ENCODE data around the gene ZNF503. TPM values are rescaled to one million over a fixed set of nuclear protein-coding genes. Genes with fewer than 3 reads are reported as not detected.

Gene ZNF503
- polyA plus RNA-seq, 2 of the 4 experiments (the other 2 are of a cell fraction) = 0.54 to 12.8 TPM

GRCh38 chr10:75443362-75443761, 41.8 kb upstream of the ZNF503 start:
- no peak overlapping the region for H3K27ac ChIP-seq
- no peak for FAIRE-seq
- no peak overlapping the region for H3K4me3 ChIP-seq
- ChIA-PET POLR2A (no interaction called here), CTCF (no interaction called here)
- 81% methylated on average over 2 of the region's 2 CpGs for WGBS (ENCODE audit: missing lambda C conversion rate)
- peaks cover 30% of the 10 kb centered on the region for H3K9me3 ChIP-seq
- no peak overlapping the region for H3K4me2 ChIP-seq
- H3K4me1 ChIP-seq = no peaks in the 10 kb centered on the region
- DNase-seq (ENCODE audit: low read depth in 1 of 2, low spot score in 1 of 2) = no peak
- no peak for ATAC-seq
- TF ChIP-seq POLR2A (IDR thresholded peaks at IDR 0.05; ENCODE audit: low read length) = no peak
- TF ChIP-seq HOXB5 (CRISPR knock-in tag; IDR thresholded peaks at IDR 0.05) = no peak
- no peak for TF ChIP-seq ESRRA (IDR thresholded peaks at IDR 0.05; ENCODE audit: borderline replicate concordance, low read length)
- no peak for TF ChIP-seq RAD21 (conservative IDR thresholded peaks at IDR 0.05 in 1 of 2, IDR thresholded peaks at IDR 0.05 in 1 of 2)
- TF ChIP-seq FOSL2 (IDR thresholded peaks at IDR 0.05) = no peak
- no peak for TF ChIP-seq FOSL2 (CRISPR knock-in tag; IDR thresholded peaks at IDR 0.05)
- TF ChIP-seq GATA3 (IDR thresholded peaks at IDR 0.05; ENCODE audit: borderline replicate concordance) = no peak
- TF ChIP-seq MAFK (IDR thresholded peaks at IDR 0.05; ENCODE audit: partially characterized antibody) = no peak
- no peak for TF ChIP-seq RNF2 (IDR thresholded peaks at IDR 0.05; ENCODE audit: borderline replicate concordance, low read depth)
- TF ChIP-seq ZFP36 (IDR thresholded peaks at IDR 0.05; ENCODE audit: borderline replicate concordance, partially characterized antibody) = no peak
- TF ChIP-seq ZSCAN20 (CRISPR knock-in tag; IDR thresholded peaks at IDR 0.05) = no peak
- no peak for TF ChIP-seq HES2 (IDR thresholded peaks at IDR 0.05)
- TF ChIP-seq, protein P1, sequence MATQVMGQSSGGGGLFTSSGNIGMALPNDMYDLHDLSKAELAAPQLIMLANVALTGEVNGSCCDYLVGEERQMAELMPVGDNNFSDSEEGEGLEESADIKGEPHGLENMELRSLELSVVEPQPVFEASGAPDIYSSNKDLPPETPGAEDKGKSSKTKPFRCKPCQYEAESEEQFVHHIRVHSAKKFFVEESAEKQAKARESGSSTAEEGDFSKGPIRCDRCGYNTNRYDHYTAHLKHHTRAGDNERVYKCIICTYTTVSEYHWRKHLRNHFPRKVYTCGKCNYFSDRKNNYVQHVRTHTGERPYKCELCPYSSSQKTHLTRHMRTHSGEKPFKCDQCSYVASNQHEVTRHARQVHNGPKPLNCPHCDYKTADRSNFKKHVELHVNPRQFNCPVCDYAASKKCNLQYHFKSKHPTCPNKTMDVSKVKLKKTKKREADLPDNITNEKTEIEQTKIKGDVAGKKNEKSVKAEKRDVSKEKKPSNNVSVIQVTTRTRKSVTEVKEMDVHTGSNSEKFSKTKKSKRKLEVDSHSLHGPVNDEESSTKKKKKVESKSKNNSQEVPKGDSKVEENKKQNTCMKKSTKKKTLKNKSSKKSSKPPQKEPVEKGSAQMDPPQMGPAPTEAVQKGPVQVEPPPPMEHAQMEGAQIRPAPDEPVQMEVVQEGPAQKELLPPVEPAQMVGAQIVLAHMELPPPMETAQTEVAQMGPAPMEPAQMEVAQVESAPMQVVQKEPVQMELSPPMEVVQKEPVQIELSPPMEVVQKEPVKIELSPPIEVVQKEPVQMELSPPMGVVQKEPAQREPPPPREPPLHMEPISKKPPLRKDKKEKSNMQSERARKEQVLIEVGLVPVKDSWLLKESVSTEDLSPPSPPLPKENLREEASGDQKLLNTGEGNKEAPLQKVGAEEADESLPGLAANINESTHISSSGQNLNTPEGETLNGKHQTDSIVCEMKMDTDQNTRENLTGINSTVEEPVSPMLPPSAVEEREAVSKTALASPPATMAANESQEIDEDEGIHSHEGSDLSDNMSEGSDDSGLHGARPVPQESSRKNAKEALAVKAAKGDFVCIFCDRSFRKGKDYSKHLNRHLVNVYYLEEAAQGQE (IDR thresholded peaks at IDR 0.05) = no peak
- no peak for TF ChIP-seq FOXS1 (CRISPR knock-in tag; IDR thresholded peaks at IDR 0.05)
- TF ChIP-seq PHF8 (IDR thresholded peaks at IDR 0.05; ENCODE audit: borderline replicate concordance, low read depth) = no peak
- no peak for TF ChIP-seq RFX5 (IDR thresholded peaks at IDR 0.05)
- TF ChIP-seq, protein P2, sequence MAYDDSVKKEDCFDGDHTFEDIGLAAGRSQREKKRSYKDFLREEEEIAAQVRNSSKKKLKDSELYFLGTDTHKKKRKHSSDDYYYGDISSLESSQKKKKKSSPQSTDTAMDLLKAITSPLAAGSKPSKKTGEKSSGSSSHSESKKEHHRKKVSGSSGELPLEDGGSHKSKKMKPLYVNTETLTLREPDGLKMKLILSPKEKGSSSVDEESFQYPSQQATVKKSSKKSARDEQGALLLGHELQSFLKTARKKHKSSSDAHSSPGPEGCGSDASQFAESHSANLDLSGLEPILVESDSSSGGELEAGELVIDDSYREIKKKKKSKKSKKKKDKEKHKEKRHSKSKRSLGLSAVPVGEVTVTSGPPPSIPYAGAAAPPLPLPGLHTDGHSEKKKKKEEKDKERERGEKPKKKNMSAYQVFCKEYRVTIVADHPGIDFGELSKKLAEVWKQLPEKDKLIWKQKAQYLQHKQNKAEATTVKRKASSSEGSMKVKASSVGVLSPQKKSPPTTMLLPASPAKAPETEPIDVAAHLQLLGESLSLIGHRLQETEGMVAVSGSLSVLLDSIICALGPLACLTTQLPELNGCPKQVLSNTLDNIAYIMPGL (CRISPR knock-in tag; IDR thresholded peaks at IDR 0.05; ENCODE audit: borderline replicate concordance) = no peak
- no peak for TF ChIP-seq ATOH8 (CRISPR knock-in tag; IDR thresholded peaks at IDR 0.05; ENCODE audit: low read depth)

DNA sequence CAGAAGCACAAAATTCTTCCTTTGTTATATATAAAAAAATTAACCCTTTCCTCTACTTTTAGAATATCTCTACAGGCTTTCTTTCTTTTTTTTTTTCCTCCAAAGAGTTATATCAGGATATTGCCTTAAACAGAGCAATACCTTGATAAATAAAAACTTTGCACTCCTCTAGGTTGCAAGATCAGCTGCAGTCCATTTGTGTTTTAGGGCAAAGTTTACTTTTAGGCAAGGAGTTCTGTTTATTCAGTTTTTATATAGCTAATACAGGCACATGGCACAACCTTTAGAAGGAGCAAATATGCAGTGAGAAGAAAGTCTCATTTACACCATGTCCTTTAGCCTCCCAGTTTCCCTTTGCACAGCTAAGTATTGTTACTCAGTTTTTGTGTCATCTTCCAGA, 40.1 kb upstream of the ZNF503 start:
- Histone ChIP-seq H3K27ac (no peak overlapping the region), H3K4me1 (no peaks in the 10 kb centered on the region), H3K4me2 (no peak overlapping the region), H3K9me3 (peaks cover 27% of the 10 kb centered on the region), H3K4me3 (no peak overlapping the region)
- ATAC-seq = no peak
- FAIRE-seq = no peak
- ChIA-PET CTCF (interaction anchor here (0.6 to 1.0 kb wide), 2 partner anchors 10 to 27 kb away, joined by 3 read pairs; no protein-coding TSS in a partner anchor), POLR2A (interaction anchor here (0.8 kb wide), 1 partner anchor 40 kb away, joined by 3 read pairs; no protein-coding TSS in a partner anchor)
- DNase-seq (ENCODE audit: low read depth in 1 of 2, low spot score in 1 of 2) = no peak
- TF ChIP-seq HEYL (CRISPR knock-in tag; IDR thresholded peaks at IDR 0.05) (no peak), NPAS2 (CRISPR knock-in tag; IDR thresholded peaks at IDR 0.05; ENCODE audit: borderline replicate concordance) (no peak), FOSL2 (IDR thresholded peaks at IDR 0.05) (no peak), FOSL2 (CRISPR knock-in tag; IDR thresholded peaks at IDR 0.05) (no peak), MYC (IDR thresholded peaks at IDR 0.05; ENCODE audit: borderline replicate concordance, low read length) (no peak), MAZ (IDR thresholded peaks at IDR 0.05; ENCODE audit: borderline replicate concordance, low read depth, low read length) (no peak), FOSB (CRISPR knock-in tag; IDR thresholded peaks at IDR 0.05) (no peak), RFX5 (IDR thresholded peaks at IDR 0.05) (no peak), ZC3H11A (IDR thresholded peaks at IDR 0.05) (no peak), CHD4 (IDR thresholded peaks at IDR 0.05; ENCODE audit: borderline replicate concordance) (no peak), TP53 (CRISPR knock-in tag; IDR thresholded peaks at IDR 0.05) (no peak), EP300 (IDR thresholded peaks at IDR 0.05) (no peak), TFCP2L1 (CRISPR knock-in tag; IDR thresholded peaks at IDR 0.05) (no peak), HDAC2 (IDR thresholded peaks at IDR 0.05) (no peak)
- TF ChIP-seq, protein P3, sequence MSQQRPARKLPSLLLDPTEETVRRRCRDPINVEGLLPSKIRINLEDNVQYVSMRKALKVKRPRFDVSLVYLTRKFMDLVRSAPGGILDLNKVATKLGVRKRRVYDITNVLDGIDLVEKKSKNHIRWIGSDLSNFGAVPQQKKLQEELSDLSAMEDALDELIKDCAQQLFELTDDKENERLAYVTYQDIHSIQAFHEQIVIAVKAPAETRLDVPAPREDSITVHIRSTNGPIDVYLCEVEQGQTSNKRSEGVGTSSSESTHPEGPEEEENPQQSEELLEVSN (IDR thresholded peaks at IDR 0.05; ENCODE audit: borderline replicate concordance, low read depth) = no peak
- TF ChIP-seq, protein P4, sequence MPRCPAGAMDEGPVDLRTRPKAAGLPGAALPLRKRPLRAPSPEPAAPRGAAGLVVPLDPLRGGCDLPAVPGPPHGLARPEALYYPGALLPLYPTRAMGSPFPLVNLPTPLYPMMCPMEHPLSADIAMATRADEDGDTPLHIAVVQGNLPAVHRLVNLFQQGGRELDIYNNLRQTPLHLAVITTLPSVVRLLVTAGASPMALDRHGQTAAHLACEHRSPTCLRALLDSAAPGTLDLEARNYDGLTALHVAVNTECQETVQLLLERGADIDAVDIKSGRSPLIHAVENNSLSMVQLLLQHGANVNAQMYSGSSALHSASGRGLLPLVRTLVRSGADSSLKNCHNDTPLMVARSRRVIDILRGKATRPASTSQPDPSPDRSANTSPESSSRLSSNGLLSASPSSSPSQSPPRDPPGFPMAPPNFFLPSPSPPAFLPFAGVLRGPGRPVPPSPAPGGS (IDR thresholded peaks at IDR 0.05) = no peak

Data from A549 (cell line).